Endothelial cell (in vitro differentiated cells): ENCODE data around the gene DAPK2. TPM values are rescaled to one million over a fixed set of nuclear protein-coding genes. Genes with fewer than 3 reads are reported as not detected.
A peak's percentile ranks its signal among the peaks of the same experiment; 100 is the strongest.

ENCODE experiments used
- DNase-seq: peaks from one replicate; pipeline ENCODE4 v3.0.0; 2021; ENCODE audit warnings: low spot score
- H3K27ac Mint-ChIP-seq: one replicate; pipeline ENCODE4 v1.8.0; 2021; ENCODE audit warnings: mixed read lengths, inconsistent platforms; ENCODE audit not compliant: unreplicated experiment
- H3K27me3 Mint-ChIP-seq: one replicate; pipeline ENCODE4 v1.8.0; 2021; ENCODE audit warnings: mild to moderate bottlenecking, moderate library complexity, mixed read lengths, inconsistent platforms; ENCODE audit not compliant: unreplicated experiment
- H3K36me3 Mint-ChIP-seq: one replicate; pipeline ENCODE4 v1.8.0; 2021; ENCODE audit warnings: mild to moderate bottlenecking, low read depth, mixed read lengths, inconsistent platforms; ENCODE audit not compliant: unreplicated experiment
- H3K4me1 Mint-ChIP-seq: one replicate; pipeline ENCODE4 v1.8.0; 2021; ENCODE audit warnings: mild to moderate bottlenecking, mixed read lengths, inconsistent platforms; ENCODE audit not compliant: unreplicated experiment
- H3K4me3 Mint-ChIP-seq: one replicate; pipeline ENCODE4 v1.8.0; 2021; ENCODE audit warnings: mild to moderate bottlenecking, mixed read lengths, inconsistent platforms; ENCODE audit not compliant: unreplicated experiment
- H3K9me3 Mint-ChIP-seq: one replicate; pipeline ENCODE4 v1.8.0; 2021; ENCODE audit warnings: mixed read lengths, inconsistent platforms; ENCODE audit not compliant: unreplicated experiment
- CTCF ChIP-seq: fragments of 200-600 bp; sonication (generic); IDR thresholded peaks from one replicate; pipeline ENCODE4 v1.5.0; 2021; ENCODE audit warnings: antibody characterized with exemption; ENCODE audit not compliant: unreplicated experiment
- total RNA-seq: library from RNA; stranded (reverse); fragmentation: NEBNext Ultra II Directional; extraction: Animal tissue kit (Norgen Biotek cat#: 25700); gene quantifications from one replicate; pipeline ENCODE4 v1.2.1, GENCODE V29; 2021; ENCODE audit not compliant: unreplicated experiment

DAPK2 gene
- total RNA-seq, 1 donor from 2014 or later = 10.0 TPM

- no peaks in the 10 kb centered on the region for H3K9me3 Mint-ChIP-seq
- peak overlapping the region; percentile 32 for H3K4me3 Mint-ChIP-seq
- no peak for DNase-seq
- H3K4me1 Mint-ChIP-seq = peaks cover 8% of the 10 kb centered on the region
- no peak overlapping the region for H3K27ac Mint-ChIP-seq
- H3K27me3 Mint-ChIP-seq = peaks cover 11% of the 10 kb centered on the region
- H3K36me3 Mint-ChIP-seq = no peaks in the 10 kb centered on the region
- no peak for TF ChIP-seq CTCF
Observed at GRCh38 chr15:64044300-64045100, 1.8 kb downstream of the DAPK2 start.

DNA sequence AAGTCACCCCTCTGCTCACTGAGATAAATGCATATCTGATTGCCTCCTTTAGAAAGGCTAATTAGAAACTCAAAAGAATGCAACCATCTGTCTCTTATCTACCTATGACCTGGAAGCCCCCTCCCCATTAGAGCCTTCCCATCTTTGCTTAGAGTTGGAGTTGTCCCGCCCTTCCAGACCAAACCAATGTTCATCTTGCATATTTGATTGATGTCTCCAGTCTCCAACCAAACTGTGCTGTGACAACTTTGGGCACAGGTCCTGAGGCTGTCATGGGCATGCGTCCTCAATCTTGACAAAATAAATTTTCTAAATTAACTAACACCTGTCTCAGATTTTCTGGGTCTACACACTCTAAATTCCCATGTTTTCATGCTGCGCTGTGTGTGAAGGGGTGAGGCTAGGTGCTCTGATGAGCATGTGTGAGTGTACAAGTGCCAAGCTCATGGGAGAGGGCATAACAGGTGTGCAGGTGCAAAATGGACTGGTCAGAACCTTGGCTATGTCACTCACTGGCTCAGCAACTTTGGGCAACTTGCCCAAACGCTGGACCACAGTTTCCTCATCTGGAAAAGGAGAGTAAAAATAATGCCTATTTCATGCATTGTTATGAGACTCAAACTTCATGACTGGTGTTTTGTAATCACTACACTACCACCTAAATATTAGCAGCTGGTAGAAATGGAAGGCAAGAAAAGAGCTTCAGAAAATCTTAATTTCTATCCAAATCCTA, 7.2 kb downstream of the DAPK2 start:
- no peak for DNase-seq
- Mint-ChIP-seq H3K27me3 (peaks cover 1% of the 10 kb centered on the region), H3K36me3 (peaks cover 16% of the 10 kb centered on the region), H3K4me3 (no peak overlapping the region), H3K9me3 (no peaks in the 10 kb centered on the region), H3K4me1 (peaks cover 9% of the 10 kb centered on the region), H3K27ac (no peak overlapping the region)
- no peak for TF ChIP-seq CTCF

GRCh38 chr15:64037966-64038365, 8.3 kb downstream of the DAPK2 start:
- Mint-ChIP-seq H3K27me3 (peaks cover 1% of the 10 kb centered on the region), H3K9me3 (no peaks in the 10 kb centered on the region), H3K4me1 (peaks cover 9% of the 10 kb centered on the region), H3K36me3 (peaks cover 16% of the 10 kb centered on the region), H3K27ac (no peak overlapping the region), H3K4me3 (no peak overlapping the region)
- DNase-seq = no peak
- no peak for TF ChIP-seq CTCF

DNA sequence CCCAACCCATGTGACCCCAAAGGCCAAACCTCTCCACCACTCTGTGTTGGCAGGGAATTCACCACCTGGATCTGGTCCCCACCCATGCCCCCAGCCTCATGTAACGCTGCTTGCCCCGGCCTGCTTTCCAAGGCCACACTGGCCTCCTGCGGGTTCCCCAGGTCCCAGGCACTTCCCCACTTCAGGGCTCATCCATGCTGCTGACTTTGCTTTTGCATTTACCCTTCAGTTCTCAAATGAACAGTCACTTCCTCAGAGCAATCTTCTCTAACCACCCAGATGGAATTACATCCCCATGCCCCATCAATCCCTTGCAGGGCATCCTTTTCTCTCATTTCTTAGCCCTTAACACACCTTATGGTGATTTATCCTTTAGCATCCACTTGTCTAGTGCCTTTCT, 9.2 kb downstream of the DAPK2 start:
- no peak for DNase-seq
- H3K4me1 Mint-ChIP-seq = peaks cover 9% of the 10 kb centered on the region
- no peaks in the 10 kb centered on the region for H3K9me3 Mint-ChIP-seq
- no peak for TF ChIP-seq CTCF
- peaks cover 16% of the 10 kb centered on the region for H3K36me3 Mint-ChIP-seq
- peaks cover 1% of the 10 kb centered on the region for H3K27me3 Mint-ChIP-seq
- no peak overlapping the region for H3K27ac Mint-ChIP-seq
- H3K4me3 Mint-ChIP-seq = no peak overlapping the region

GRCh38 chr15:64035525-64035924, 10.8 kb downstream of the DAPK2 start:
- H3K27ac Mint-ChIP-seq = no peak overlapping the region
- H3K4me1 Mint-ChIP-seq = peaks cover 9% of the 10 kb centered on the region
- no peak for DNase-seq
- peaks cover 1% of the 10 kb centered on the region for H3K27me3 Mint-ChIP-seq
- no peak for TF ChIP-seq CTCF
- no peak overlapping the region for H3K4me3 Mint-ChIP-seq
- H3K9me3 Mint-ChIP-seq = no peaks in the 10 kb centered on the region
- H3K36me3 Mint-ChIP-seq = peaks cover 16% of the 10 kb centered on the region
